OCI-LY1 (cell line): ENCODE data around the gene CDKN1C.

ENCODE experiments used
- H2AFZ ChIP-seq: fragments of 200-600 bp; sonication (generic), shearing (Covaris generic); 2 replicates; pipeline ENCODE4 v1.6.0; 2014; ENCODE audit warnings: antibody characterized with exemption, mild to moderate bottlenecking, low read length
- H3F3A ChIP-seq: fragments of 200-600 bp; sonication (generic), shearing (Covaris generic); 2 replicates; pipeline ENCODE4 v1.6.0; 2014; ENCODE audit warnings: mild to moderate bottlenecking, antibody characterized with exemption, low read length, moderate library complexity; ENCODE audit not compliant: insufficient read depth
- H3K27ac ChIP-seq: fragments of 200-600 bp; sonication (generic); 2 replicates; pipeline ENCODE4 v1.5.1; 2014; ENCODE audit warnings: low read length, mixed run types, mild to moderate bottlenecking, low read depth; ENCODE audit not compliant: poor library complexity, severe bottlenecking
- H3K27me3 ChIP-seq: fragments of 200-600 bp; sonication (generic); 2 replicates; pipeline ENCODE4 v1.6.0; 2014; ENCODE audit warnings: antibody characterized with exemption, mild to moderate bottlenecking, low read length, moderate library complexity; ENCODE audit not compliant: insufficient read depth
- H3K36me3 ChIP-seq: fragments of 200-600 bp; sonication (generic); 2 replicates; pipeline ENCODE4 v1.6.1; 2014; ENCODE audit warnings: mild to moderate bottlenecking, antibody characterized with exemption, low read length, moderate library complexity, mixed read lengths; ENCODE audit not compliant: insufficient read depth
- H3K4me1 ChIP-seq: fragments of 200-600 bp; sonication (generic); 2 replicates; pipeline ENCODE4 v1.5.1; 2014; ENCODE audit warnings: mild to moderate bottlenecking, low read length, moderate library complexity; ENCODE audit not compliant: insufficient read depth, severe bottlenecking
- H3K4me2 ChIP-seq: fragments of 200-600 bp; sonication (generic), shearing (Covaris generic); 2 replicates; pipeline ENCODE4 v1.6.1; 2014; ENCODE audit warnings: low read length
- H3K4me3 ChIP-seq: fragments of 200-600 bp; sonication (generic); 2 replicates; pipeline ENCODE4 v1.5.1; 2014; ENCODE audit warnings: low read length, low read depth, mild to moderate bottlenecking, mixed read lengths; ENCODE audit not compliant: poor library complexity, severe bottlenecking
- H3K79me2 ChIP-seq: fragments of 200-600 bp; shearing (Covaris generic); 2 replicates; pipeline ENCODE4 v1.6.1; 2016; ENCODE audit warnings: mixed run types, low read length, mixed read lengths; ENCODE audit not compliant: insufficient read depth
- H3K9ac ChIP-seq: fragments of 200-600 bp; sonication (generic), shearing (Covaris generic); 2 replicates; pipeline ENCODE4 v1.6.1; 2014; ENCODE audit warnings: mild to moderate bottlenecking, low read length, mixed read lengths
- H3K9me2 ChIP-seq: fragments of 200-600 bp; sonication (generic), shearing (Covaris generic); 2 replicates; pipeline ENCODE4 v1.6.1; 2014; ENCODE audit warnings: low read depth, mild to moderate bottlenecking, low read length, mixed read lengths
- H3K9me3 ChIP-seq: fragments of 200-600 bp; shearing (Covaris generic); 2 replicates; pipeline ENCODE4 v1.6.1; 2014; ENCODE audit warnings: low read length, mixed read lengths
- H4K20me1 ChIP-seq: fragments of 200-600 bp; sonication (generic), shearing (Covaris generic); 2 replicates; pipeline ENCODE4 v1.6.0; 2016; ENCODE audit warnings: mild to moderate bottlenecking, low read length; ENCODE audit not compliant: insufficient read depth
- CTCF ChIP-seq: fragments of 200-600 bp; sonication (generic), shearing (Covaris generic); IDR thresholded peaks from 2 replicates; pipeline ENCODE4 v1.5.1; 2017; ENCODE audit warnings: mild to moderate bottlenecking, antibody characterized with exemption, low read length, moderate library complexity, mixed read lengths
- EZH2 ChIP-seq: fragments of 200-600 bp; sonication (generic), shearing (Covaris generic); IDR thresholded peaks from 2 replicates; pipeline ENCODE4 v1.8.0; 2017; ENCODE audit warnings: borderline replicate concordance, mixed run types, mild to moderate bottlenecking, antibody characterized with exemption, low read length, moderate library complexity, mixed read lengths

The CDKN1C gene

GRCh38 chr11:2883640-2883978 lies 2.0 kb downstream of the CDKN1C start:
- Histone ChIP-seq H3K9ac (no peak overlapping the region), H4K20me1 (no peaks in the 10 kb centered on the region), H3K27ac (no peak overlapping the region)

GRCh38 chr11:2882396-2883110 lies 3.0 kb downstream of the CDKN1C start:
- no peak overlapping the region for H2AFZ ChIP-seq
- no peak overlapping the region for H3K4me3 ChIP-seq
- H3K36me3 ChIP-seq, result no peaks in the 10 kb centered on the region
- H3F3A ChIP-seq, result no peaks in the 10 kb centered on the region
- TF ChIP-seq CTCF, result no peak
- no peak for TF ChIP-seq EZH2
- no peaks in the 10 kb centered on the region for H3K9me2 ChIP-seq
- H3K4me1 ChIP-seq, result no peaks in the 10 kb centered on the region
- H3K27me3 ChIP-seq, result peaks cover 3% of the 10 kb centered on the region; the same call in 1 of the 2 replicates
- no peak overlapping the region for H3K9ac ChIP-seq
- no peaks in the 10 kb centered on the region for H4K20me1 ChIP-seq
- no peak overlapping the region for H3K4me2 ChIP-seq
- no peaks in the 10 kb centered on the region for H3K9me3 ChIP-seq
- no peaks in the 10 kb centered on the region for H3K79me2 ChIP-seq
- no peak overlapping the region for H3K27ac ChIP-seq

More at GRCh38 chr11:2883640-2883978, 2.0 kb downstream of the CDKN1C start:
- no peaks in the 10 kb centered on the region for H3K9me2 ChIP-seq
- H2AFZ ChIP-seq, result no peak overlapping the region
- no peak overlapping the region for H3K4me3 ChIP-seq
- H3K27me3 ChIP-seq, result peaks cover 3% of the 10 kb centered on the region; the same call in 1 of the 2 replicates
- no peaks in the 10 kb centered on the region for H3K36me3 ChIP-seq
- no peaks in the 10 kb centered on the region for H3K4me1 ChIP-seq
- no peaks in the 10 kb centered on the region for H3K9me3 ChIP-seq
- TF ChIP-seq EZH2 (no peak), CTCF (no peak)
- H3K4me2 ChIP-seq, result no peak overlapping the region
- H3K79me2 ChIP-seq, result no peaks in the 10 kb centered on the region
- no peaks in the 10 kb centered on the region for H3F3A ChIP-seq

GRCh38 chr11:2881981-2882375 lies 3.6 kb downstream of the CDKN1C start:
- H3K36me3 ChIP-seq, result no peaks in the 10 kb centered on the region
- H3K4me3 ChIP-seq, result no peak overlapping the region
- H3K27ac ChIP-seq, result no peak overlapping the region
- no peaks in the 10 kb centered on the region for H3K9me3 ChIP-seq
- no peaks in the 10 kb centered on the region for H3K9me2 ChIP-seq
- no peak overlapping the region for H2AFZ ChIP-seq
- no peaks in the 10 kb centered on the region for H4K20me1 ChIP-seq
- TF ChIP-seq CTCF (no peak), EZH2 (no peak)
- no peaks in the 10 kb centered on the region for H3K4me1 ChIP-seq
- no peak overlapping the region for H3K4me2 ChIP-seq
- H3K27me3 ChIP-seq, result peaks cover 3% of the 10 kb centered on the region; the same call in 1 of the 2 replicates
- no peak overlapping the region for H3K9ac ChIP-seq
- no peaks in the 10 kb centered on the region for H3K79me2 ChIP-seq
- H3F3A ChIP-seq, result no peaks in the 10 kb centered on the region
